GM15510 (cell line): ENCODE data around the gene DENND1B.

Experiments
- POLR2A ChIP-seq: IDR thresholded peaks from 3 replicates; pipeline ENCODE4 v1.6.1; 2011; ENCODE audit warnings: borderline replicate concordance; ENCODE audit not compliant: insufficient read length; ENCODE audit errors: extremely low read depth

Gene DENND1B

DNA sequence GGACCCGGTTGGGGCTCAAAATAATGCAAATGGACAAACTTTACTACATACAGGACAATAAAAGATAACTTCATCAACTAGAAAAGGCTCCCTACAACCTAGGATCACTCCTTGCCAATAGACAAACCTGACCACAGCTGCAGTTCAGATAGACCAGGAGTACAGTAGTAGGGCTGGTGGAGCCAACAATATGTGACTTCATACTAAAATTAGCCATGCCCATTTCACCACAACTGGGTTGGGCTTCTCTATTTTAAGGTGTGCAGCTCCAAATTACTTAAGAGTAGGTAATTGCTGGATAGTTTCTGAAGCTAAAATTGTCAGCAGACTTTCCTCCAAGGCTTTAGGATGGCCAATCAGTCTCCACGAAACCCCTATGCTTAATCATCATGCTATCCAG, 3.9 kb downstream of the DENND1B start:
- TF ChIP-seq POLR2A: no peak

DNA sequence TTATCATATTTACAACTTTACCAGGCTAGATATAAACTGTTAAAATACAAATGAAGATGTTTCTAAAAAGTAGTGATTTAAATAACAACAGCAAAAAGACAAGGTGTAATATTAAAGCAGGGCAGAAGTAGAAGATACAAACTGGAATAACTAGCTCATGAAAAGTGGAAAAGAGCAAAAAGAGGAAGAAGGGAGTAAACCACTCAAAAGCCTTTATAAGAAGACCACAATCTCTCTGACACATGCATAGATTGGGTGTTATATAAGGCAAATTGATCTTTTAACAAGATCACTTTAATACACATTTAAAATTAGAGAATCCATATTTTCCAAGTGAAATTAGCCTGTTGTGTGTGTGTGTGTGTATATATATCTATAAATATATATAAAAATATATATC, 5.0 kb downstream of the DENND1B start:
- no peak for TF ChIP-seq POLR2A

DNA sequence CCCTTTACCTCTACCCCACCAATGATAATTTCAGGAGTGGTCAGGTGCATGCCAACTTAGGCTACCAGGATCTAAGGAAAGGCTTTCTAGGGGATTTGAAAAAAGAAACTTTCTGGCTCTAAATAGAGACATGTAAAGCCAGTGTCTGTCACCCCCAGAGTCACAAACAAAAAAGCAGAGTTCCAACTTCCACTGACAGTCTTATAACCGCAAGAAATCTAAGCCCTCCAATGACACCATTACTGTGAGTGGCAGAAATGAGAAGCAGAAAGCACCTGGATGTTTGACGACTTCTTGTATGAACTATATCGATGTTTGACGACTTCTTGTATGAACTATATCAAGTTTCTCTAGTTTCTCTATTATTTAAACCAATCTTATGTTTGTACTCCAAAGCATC, 6.0 kb downstream of the DENND1B start:
- TF ChIP-seq POLR2A: no peak

DNA sequence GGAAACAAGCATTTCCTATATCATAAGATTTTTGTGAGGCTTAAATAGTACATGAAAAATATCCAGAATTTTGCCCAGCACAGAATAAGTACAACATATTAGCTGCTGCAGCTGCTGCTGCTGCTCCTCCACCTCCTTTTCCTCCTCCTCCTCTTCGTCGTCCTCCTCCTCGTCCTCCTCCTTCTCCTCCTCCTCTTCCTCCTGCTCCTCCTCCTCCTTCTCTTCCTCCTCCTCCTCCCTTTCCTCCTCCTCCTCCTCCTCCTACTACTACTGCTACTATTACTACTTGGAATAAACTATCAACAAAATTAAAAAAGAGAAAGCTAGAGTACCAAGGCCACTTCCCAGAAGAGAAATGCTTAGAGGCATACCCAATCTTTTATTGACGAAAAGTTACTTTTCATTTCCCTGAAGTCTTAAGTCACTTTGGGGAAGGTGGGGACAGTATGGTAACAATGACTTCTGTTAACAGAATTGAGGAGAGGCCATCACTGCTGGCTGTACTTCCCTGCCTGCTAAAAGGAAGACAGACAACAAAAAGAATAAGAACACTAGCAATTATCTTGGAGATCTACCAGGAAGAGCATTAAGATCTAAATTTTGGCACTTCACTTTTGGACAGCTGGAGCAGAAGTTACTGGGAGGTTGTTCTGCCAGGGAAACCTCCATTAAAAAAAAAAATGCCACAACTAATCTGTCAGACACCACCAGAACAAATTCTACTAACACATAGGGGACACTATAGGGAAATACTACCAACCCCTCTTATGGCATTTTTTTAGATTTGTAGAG, 7.1 kb downstream of the DENND1B start:
- TF ChIP-seq POLR2A: no peak

DNA sequence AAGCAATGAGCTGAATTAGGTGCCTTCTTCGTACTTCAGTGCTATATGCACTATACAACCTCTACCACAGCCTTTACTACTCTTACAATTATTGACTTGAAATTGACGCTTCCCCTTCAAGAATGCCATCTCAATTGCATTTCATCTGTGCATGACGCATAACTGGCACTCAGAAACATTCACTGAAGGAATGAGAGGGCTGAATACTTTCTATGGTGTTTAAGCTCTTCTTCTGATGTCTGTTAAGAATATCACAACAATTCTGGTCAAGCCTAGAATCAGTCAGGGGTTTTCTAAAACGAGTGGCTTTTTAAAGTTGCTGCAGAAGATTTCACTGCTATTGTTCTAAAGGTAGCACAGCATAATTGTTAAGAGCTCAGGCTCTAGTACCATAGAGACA, 11.5 kb downstream of the DENND1B start:
- no peak for TF ChIP-seq POLR2A

DNA sequence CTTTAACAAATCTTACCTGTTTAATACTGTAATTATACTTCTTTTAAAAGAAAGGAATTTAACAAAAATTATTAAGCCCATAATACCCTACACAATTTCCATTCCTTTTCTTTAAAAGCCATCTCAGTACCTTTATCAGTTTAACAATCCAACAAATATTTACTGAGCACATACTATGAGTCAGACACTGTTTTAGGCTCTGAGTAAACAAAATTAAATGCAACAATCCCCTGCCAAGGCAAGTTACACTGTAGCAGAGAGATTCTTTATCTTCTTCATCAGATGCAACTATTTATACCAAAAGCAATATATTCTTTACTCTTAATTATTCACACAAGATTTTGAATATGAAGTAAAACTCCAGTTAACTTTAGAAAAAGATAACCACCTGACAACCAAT, 12.0 kb downstream of the DENND1B start:
- TF ChIP-seq POLR2A: no peak

DNA sequence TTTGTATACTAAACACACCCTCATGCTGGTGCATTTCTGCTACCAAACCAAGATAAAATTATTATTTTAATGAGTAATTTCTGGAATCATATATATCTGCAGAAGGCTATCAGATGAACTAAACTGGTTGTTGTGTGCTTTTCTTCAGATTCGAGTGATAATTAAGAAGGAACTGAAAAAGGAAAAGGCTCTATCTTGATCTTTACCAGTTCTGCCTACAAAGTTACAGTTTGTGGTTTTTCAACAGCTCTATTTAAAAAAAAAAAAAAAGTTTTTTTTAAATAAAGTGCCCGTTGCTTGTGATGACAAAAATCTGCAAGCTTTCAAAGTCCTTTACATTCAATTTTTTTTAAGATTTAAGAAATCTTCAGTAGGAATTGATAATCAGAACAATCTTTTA, 13.6 kb downstream of the DENND1B start:
- TF ChIP-seq POLR2A: no peak

DNA sequence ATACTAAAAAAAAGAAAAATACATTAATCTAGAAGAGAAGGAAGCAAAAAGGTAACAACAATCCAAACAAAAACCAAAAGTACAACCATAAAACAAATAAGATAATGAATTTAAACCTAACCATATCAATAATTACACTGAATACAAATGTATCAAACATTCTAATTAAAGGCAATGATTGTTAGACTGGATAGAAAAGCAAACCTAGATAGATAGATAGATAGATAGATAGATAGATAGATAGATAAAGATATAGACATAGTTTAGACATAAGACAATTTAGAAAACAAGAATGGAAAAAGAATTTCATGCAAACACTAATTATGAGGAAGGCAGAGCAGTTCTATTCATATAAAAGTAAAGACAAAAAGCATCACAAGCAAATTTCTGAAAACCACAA, 24.9 kb downstream of the DENND1B start:
- TF ChIP-seq POLR2A: no peak

DNA sequence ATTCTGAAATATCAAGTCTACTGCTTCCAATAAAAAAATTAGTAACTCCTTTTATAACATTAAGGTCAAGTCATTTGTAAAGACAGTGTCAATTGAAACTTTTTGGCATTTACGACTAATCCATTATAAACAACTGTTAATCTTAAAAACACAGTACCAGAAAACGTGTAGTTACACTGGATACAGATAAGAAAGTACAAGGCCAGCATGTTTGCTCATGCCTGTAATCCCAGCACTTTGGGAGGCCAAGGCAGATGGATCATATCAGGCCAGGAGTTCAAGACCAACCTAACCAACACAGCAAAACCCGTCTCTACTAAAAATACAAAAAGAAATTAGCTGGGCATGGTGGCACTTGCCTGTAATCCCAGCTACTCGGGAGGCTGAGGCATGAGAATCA, 29.4 kb downstream of the DENND1B start:
- TF ChIP-seq POLR2A: no peak

DNA sequence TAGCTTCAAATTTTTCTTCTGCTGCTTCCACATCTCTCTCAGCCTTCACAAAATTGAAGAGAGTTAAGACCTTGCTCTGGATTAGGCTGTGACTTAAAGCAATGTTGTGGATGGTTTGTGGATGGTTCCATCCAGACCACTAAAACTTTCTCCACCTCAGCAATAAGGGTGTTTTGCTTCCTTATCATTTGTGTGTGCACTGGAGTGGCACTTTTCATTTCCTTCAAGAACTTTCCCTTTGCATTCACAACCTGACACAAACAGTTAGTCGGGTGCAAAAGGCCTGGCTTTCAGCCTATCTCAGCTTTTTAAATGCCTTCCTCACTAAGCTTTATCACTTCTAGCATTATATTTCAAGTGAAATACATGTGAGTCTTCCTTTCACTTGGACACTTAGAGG, 30.3 kb downstream of the DENND1B start:
- no peak for TF ChIP-seq POLR2A

DNA sequence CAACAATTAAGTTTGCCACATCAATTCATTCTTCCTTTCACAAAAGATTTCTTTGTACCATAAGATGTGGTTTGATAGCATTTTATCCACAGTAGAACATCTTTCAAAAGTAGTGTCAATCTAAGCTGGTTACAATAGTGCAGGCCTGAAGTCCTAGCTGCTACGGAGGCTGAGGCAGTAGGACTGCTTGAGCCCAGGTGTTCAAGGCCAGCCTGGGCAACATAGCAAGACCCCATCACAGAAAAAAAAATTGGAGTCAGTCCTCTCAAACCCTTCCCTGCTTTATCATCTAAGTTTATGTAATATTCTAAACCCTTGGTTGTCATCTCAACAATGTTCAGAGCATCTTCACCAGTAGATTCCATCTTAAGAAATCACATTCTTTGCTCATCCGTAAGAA, 31.7 kb downstream of the DENND1B start:
- no peak for TF ChIP-seq POLR2A

DNA sequence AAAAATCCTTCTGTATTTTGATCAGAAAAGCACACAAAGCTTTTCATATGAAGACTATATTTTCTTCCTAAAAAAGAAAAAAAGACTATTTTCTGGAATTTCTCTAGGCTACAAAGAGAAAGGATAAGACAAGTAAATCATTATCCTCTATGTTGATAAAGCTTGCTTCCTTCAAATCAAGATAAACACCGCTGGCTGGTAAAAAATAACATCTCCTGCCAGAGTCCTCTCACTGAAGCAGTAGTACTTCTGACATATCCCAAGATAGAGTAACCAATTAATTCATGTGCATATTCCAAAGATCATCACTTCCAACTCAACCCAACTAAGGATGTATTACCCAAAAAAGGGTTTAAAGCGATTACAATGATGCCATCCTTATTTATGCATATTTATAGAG, 34.3 kb downstream of the DENND1B start:
- no peak for TF ChIP-seq POLR2A

DNA sequence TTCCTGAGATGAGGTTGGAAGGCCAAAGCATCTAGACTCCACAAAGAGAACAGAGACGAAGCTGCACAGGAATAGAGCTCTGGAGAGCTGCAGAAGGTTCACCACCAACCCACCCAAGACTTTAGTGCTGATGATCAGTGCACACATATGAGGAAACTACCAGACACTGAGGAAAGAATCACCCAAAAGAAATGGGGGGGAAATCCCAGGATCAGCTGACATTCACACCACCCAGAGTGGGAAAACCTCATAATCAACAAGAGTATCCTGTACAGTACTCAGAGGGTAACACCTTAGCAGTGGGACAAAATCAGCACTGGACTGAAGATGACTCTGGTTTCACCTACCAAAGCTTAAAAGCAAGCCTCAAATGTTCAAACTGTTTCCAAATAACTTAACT, 36.4 kb downstream of the DENND1B start:
- no peak for TF ChIP-seq POLR2A

DNA sequence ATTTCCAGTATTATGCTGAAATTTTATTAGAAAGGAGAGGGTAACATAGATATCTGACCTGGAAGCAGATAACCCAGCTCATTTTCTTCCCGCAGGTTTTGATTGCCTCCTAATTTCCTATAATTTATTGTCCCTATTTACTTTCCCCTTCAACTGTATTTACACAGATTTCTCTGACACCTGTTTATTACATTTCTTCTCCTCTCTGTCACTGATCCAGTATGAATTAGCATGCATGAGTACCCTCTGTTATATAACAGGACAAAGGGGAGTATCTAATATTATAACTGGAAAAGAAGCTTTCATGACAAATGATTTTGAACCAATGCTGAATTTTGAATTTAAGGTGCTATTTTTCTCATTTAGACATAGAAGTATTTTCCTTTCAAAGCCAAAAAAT, 37.4 kb downstream of the DENND1B start:
- TF ChIP-seq POLR2A: no peak

DNA sequence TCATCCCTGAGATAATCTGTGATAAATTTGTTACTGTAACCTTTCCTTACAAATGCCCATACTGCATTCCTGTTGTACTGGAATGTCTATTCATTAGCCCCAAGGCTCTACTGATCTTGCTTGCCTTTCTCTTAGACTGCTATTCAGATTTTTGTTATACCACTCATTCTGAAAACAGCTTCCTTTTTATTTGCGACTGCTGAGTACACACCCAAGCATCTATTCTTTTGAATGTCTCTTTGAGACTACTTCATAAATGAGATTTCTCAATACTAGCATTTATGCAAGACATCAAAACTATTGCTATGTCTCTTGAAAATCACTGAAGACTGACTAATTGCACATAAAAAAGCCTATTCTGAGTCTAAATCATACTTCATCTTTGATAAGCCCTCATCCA, 38.6 kb downstream of the DENND1B start:
- TF ChIP-seq POLR2A: no peak

DNA sequence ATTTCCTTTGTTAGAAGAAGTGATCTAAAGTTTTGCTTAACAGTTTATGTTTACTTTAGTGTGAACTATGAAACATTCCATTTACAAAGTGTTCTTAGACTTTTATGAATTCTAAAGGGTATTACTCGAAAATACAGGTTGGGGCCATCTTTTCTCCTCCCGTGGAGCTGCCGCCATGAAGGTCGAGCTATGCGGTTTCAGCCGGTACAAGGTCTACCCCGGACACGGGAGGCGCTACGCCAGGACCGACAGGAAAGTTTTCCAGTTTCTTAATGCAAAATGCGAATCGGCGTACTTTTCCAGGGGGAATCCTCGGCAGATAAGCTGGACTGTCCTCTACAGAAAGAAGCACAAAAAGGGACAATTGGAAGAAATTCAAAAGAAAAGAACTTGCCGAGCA, 39.8 kb downstream of the DENND1B start:
- TF ChIP-seq POLR2A: no peak

DNA sequence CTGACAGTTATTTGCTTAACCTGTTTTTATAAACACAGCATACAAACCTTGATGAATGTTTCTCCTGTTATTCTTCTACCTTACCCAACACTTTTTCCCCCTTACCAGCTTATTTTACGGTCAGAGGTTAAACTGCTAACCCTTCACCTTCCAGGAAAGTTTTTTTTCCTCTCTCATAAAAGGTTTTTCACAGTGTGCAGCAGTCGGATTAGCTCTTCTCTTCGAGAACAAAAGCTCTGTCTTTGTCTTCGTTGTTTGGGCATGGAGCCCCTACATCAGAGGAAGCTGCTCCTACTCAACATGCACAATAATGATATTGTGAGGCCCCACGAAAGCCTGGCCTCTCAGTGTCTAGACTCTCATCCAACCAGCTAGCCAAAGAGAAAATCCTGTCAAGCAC, 42.0 kb downstream of the DENND1B start:
- TF ChIP-seq POLR2A: no peak
